Stimulated activated CD4-positive, alpha-beta T cell treated with anti-CD3 and anti-CD28 coated beads, Interleukin-12 subunit alpha, Interleukin-12 subunit beta, amount 100 ng/mL, for 24 hours (primary cell): ENCODE data around the gene CLIP2.
"Not testable (repeated sequence)": the region's sequence is repeated elsewhere in the genome, so short reads cannot be mapped to it uniquely, and the experiment has no call there.

Experiments
- DNase-seq, 2 experiments: peaks; one replicate each; pipeline ENCODE4 v3.0.0-alpha.2; 2020; ENCODE audit warnings: low read depth in 2 of 2

CLIP2 gene

DNA sequence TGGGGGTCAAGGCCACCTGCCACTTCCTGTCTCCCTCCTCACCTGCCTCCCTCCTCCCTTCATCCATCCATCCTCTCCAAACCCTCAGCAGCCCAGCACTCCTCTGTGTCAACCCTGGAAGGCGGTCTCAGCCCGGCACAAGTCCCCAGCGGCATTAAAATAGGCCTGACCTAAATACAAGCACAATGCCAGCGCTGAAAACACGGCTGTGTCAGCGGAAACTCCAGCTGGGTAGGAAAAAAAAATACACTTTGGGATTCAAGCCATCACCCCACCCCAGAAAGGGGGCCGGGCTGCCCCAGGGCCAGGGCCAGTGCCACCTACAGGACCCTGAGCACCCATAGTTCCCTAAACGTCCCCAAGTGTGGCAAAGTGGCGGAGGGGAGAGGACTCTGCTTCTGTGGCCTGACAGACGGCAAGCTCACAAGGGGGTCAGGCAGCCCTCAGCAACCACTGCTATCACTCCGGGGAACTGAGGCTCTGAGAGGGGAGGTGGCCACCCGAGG lies 141.8 kb downstream of the CLIP2 start:
- DNase-seq = no peak

DNA sequence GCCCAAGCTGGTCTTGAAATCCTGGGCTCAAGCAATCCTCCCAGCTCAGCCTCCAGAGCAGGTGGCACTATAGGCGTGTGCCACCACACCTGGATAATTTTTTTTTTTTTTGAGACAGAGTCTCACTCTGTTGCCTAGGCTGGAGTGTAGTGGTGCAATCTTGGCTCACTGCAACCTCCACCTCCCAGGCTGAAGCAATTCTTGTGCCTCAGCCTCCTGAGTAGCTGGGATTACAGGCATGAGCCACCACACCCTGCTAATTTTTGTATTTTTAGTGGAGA lies 148.0 kb downstream of the CLIP2 start:
- DNase-seq = not testable (repeated sequence)

DNA sequence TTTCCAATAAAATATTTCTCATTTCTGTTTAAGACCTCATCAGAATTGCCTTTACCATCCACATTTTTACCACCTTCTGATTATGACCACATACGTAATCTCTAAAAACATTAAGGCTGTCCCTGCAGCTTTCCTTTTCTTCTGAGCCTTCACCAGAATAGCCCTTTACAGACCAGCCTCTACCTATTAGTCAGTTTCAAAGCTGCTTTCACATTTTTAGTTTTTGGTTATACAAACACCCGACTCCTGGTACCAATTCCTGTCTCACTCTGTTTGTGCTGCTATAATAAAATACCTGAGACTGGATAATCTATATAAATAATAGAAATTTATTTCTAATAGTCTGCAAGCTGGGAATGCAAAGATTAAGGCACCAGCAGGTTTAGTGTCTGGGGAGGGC lies 149.1 kb downstream of the CLIP2 start:
- no peak for DNase-seq

DNA sequence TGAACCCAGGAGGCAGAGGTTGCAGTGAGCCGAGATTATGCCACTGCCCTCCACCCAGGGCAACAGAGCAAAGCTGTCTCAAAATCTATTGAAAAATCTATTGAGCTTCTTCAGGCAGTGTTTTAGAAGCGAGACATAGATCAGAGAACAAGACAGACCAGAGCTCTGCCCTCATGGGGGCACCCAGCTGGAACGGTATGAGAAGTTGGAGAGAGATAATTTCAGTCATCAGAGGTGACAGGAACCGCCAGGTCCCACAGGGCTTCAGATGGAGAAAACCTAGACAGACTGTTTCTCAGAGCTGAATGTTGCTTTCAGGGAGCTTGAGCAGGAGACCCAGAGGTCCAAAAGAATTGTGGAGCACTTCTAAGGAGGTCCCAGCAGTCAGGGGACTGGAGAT lies 150.3 kb downstream of the CLIP2 start:
- no peak for DNase-seq

DNA sequence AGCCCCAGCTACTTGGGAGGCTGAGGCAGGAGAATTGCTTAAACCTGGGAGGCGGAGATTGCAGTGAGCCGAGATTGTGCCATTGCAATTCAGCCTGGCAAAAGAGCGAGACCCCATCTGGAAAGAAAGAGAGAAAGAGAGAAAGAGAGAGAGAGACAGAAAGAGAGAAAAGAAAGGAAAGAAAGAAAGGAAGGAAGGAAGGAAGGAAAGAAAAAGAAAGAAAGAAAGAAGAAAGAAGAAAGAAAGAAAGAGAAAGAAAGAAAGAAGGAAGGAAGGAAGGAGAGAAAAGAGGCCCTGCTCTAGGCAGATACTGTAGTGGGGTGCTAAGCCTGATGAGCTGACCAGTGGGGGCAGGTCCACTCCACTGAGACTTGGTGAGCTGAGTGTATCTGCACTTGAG lies 150.9 kb downstream of the CLIP2 start:
- not testable (repeated sequence) for DNase-seq

- DNase-seq = no peak
Observed at GRCh38 chr7:74441801-74442200, 152.6 kb downstream of the CLIP2 start.

DNA sequence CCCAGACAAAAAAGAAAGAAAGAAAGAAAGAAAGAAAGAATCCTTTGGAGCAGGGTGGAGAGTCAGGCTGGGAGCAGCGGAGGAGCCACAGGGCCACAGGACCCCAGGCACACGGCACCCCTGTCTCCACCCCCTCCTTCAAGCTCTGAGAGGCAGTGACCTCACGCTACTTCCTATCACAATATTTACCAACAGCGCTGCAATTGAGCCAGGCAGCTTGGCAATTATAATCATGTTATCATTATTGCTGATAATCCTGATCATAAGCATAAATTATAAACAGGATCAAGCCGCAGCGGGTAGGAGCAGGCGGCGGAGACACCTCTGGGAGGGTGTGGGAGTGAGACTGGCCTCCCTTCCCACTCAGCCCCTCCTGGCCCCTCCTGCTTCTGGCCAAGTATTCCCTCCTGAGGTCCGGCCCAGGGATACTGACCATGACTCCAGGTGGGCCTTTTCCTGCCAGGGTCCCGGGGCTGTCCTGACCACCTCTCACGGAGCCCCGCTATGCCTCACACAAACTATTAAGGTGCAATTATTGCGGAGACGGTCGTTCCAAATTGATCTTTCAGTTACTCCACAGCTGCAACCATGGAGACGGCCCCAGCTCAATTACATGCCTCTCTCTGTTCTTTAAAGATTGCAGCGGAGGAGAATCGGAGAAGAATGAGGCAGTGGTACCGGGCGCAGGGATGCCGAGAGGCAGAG lies 154.5 kb downstream of the CLIP2 start:
- DNase-seq = no peak

DNA sequence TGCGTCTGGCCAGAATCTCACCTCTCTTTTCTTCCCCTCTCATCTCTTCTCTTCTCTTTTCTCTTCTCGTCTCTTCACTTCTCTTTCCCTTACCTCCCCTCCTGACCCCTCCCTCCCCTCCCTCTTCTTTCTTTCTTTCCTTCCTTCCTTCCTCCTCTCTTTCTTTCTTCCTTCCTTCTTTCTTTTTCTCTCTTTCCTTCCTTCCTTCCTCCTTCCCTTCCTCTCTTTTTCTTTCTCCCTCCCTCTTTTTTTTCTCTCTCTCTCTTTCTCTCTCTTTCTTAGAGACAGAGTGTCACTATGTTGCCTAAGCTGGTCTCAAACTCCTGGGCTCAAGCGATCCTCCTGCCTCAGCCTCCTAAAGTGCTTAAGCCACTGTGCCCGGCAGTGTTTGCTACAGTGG lies 159.9 kb downstream of the CLIP2 start:
- DNase-seq = no peak

DNA sequence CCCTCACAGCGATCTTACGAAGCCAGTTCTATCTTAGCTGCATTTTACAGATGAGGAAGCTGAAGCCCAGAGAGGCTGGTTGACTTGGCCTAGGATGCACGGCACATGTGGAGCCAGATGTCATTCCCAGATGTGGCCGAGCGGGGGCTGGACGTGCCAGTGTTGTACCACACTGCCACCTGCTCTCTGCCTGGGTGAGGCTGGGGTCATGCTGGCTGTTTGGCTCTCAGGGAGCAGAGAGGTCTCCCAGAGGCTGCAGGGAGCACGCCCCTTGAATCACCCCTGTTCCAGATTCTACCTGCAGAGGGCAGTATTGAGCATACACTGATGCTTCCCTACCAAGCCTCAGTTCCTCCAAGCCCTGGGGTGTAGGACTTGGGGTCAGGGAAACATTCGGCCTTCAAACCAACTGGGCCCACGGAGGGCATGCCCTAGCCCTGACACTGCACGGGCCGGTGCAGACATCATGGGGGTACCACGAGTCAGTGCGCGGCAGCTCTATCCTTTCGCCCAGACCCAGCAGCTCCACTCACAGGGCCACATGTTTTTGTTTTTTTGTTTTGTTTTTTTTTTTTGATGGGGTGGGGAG lies 160.7 kb downstream of the CLIP2 start:
- peak; percentile 35 to 66 for DNase-seq

DNA sequence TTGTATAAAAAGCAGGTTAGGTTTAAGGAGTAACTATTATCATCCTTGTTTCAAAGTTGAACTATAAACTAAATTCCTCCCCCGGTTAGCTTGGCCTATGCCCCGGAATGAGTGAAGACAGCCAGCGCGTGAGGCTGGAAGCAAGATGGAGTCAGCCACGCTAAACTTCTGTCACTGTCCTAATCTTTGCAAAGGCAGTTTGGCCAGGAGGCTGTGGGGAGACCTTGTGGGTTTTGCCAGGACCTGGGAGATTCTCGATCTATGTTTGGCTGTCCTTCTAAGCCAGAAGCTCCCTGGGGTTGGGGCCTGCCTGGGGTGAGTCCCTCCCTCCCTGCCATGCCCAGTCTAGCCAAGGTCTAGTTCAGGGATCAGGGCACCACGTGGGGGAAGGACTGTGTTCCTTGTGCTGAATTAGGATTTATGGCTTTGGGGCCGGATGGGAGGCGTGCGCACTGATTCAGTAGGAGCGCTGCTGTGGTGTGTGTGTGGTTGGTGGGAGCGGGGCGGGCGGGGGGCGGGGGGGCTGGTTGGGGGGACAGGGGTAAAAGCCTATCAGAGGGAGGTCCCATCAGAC lies 163.6 kb downstream of the CLIP2 start:
- peak in 1 of 2 experiments; percentile 3 for DNase-seq

- peak; percentile 14 to 52 for DNase-seq
Observed at GRCh38 chr7:74453322-74454011, 164.3 kb downstream of the CLIP2 start, which contains the start of gene GTF2IRD1. Gene GTF2IRD1 (plus strand): TSS chr7:74453906. CDS start chr7:74508081, 54,175 bp downstream.

DNA sequence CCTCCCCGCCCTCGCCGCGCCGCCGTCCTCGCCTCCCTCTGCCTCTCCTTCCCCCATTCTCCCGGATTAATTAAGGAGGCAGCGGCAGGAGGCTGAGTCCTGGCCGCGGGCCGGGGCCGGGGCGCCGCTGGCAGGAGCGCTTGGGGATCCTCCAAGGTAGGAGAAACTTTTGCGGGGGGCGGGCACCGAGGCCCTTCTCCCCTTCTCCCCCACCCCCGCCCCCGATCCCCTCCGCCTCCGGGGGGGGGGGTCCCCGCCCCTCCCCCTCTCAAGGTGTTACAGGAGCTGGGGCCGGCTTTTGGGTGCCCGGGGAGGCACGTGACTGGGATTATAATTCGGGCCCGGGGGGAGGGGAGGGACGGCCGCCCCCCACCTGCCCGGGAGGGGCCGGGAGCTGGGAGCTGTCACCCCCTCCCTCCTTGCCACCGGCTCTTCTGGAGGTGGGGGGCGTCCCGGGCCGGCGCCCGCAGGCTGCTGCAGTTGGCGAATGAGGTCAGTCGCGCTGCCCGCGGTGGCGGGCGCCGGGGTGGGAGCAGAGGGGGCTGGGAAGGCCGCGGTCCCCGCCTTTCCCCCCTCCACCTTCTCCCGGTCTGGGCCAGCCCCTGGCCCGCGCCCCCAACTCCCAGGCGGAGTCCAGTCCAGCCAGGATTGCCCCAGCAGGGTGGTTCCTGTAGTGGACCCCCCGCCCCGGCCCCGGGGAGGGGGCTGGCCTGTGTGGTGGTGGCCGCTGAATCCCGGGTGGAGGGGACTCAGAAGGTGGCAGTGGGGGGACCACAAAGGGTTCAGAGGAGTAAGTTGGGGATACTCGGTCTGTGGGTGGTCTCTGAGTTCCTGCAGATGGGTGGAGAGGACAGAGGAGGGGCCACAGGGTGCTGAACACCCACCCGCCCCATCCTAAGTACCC lies 165.1 kb downstream of the CLIP2 start:
- DNase-seq = no peak

GRCh38 chr7:74454925-74455288 lies 165.7 kb downstream of the CLIP2 start:
- no peak for DNase-seq

- no peak for DNase-seq
Observed at GRCh38 chr7:74455291-74455804, 166.1 kb downstream of the CLIP2 start.
